BE2C (cell line): ENCODE results near the gene PDHB.
"Not testable (repeated sequence)": the region's sequence is repeated elsewhere in the genome, so short reads cannot be mapped to it uniquely, and the experiment has no call there.

Source experiments
- DNase-seq: peaks from one replicate; pipeline ENCODE4 v3.0.0-alpha.2; 2020
- H3K27me3 ChIP-seq: fragments of 250-450 bp; sonication (Bioruptor Pico); 2 replicates; pipeline ENCODE4 v1.5.1; 2020; ENCODE audit warnings: mild to moderate bottlenecking
- H3K36me3 ChIP-seq: fragments of 250-450 bp; sonication (Bioruptor Pico); 2 replicates; pipeline ENCODE4 v1.5.1; 2020; ENCODE audit warnings: mild to moderate bottlenecking
- H3K4me1 ChIP-seq: fragments of 250-450 bp; sonication (Bioruptor Pico); 2 replicates; pipeline ENCODE4 v1.5.1; 2020
- H3K4me3 ChIP-seq: 2 replicates; pipeline ENCODE4 v1.5.1; 2011; ENCODE audit warnings: low read depth, low read length
- H3K9me3 ChIP-seq: fragments of 250-450 bp; sonication (Bioruptor Pico); 2 replicates; pipeline ENCODE4 v1.5.1; 2020
- TF ChIP-seq, protein P1 (sequence below): IDR thresholded peaks from 2 replicates; pipeline ENCODE4 v1.5.1; 2012; ENCODE audit warnings: mild to moderate bottlenecking, low read depth, low read length

The PDHB gene

GRCh38 chr3:58452176-58452575, 18.5 kb upstream of the PDHB start:
- TF ChIP-seq, protein P1, sequence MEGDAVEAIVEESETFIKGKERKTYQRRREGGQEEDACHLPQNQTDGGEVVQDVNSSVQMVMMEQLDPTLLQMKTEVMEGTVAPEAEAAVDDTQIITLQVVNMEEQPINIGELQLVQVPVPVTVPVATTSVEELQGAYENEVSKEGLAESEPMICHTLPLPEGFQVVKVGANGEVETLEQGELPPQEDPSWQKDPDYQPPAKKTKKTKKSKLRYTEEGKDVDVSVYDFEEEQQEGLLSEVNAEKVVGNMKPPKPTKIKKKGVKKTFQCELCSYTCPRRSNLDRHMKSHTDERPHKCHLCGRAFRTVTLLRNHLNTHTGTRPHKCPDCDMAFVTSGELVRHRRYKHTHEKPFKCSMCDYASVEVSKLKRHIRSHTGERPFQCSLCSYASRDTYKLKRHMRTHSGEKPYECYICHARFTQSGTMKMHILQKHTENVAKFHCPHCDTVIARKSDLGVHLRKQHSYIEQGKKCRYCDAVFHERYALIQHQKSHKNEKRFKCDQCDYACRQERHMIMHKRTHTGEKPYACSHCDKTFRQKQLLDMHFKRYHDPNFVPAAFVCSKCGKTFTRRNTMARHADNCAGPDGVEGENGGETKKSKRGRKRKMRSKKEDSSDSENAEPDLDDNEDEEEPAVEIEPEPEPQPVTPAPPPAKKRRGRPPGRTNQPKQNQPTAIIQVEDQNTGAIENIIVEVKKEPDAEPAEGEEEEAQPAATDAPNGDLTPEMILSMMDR: no peak
- Histone ChIP-seq H3K9me3 (no peaks in the 10 kb centered on the region), H3K4me3 (no peak overlapping the region), H3K36me3 (no peaks in the 10 kb centered on the region), H3K4me1 (no peaks in the 10 kb centered on the region), H3K27me3 (no peaks in the 10 kb centered on the region)
- DNase-seq: no peak

DNA sequence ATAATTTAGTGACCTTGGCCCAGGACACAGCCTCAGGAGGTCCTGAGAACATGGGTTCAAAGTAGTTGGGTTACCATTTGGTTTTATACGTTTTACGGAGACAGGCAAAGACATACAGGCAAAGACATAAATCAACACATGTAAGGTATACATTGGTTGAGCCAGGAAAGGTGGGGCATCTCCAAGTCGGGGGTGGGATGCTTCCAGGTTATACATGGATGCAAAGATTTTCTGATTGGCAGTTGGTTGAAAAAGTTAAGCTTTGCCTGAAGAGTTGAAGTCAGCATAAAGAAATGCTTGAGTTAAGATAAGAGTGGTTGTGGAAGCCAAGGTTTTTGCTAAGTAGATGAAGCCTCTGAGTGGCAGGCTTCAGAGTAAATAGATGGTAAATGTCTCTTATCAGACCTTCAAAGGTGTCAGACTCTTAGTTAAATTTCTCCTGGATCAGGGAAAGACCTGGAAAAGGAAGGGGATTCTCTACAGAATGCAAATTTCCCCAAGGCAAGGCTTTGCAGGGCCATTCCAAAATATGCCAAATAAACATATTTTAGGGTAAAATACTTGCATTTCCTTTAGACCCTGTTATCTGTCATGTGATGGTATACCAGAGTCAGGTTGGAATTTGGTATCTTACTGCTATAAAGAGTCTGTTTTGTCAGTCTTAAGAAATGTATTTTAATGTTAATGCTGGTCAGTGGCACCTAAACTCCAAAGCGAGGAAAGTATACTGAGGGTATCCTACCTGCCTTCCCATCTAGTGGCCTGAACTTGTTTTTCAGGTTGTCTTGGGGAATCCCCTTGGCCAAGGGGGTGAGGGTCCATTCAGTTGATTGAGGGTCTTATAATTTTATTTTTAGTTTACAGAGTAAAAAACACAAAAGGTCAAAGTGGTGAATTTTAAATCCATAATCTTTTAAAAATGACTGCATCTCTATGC, 8.2 kb upstream of the PDHB start:
- TF ChIP-seq, protein P1: no peak
- DNase-seq: no peak
- no peaks in the 10 kb centered on the region for H3K36me3 ChIP-seq

GRCh38 chr3:58440996-58441355, 7.3 kb upstream of the PDHB start:
- H3K4me1 ChIP-seq, DNase-seq, H3K4me3 ChIP-seq, H3K9me3 ChIP-seq, H3K36me3 ChIP-seq, H3K27me3 ChIP-seq: not testable (repeated sequence)

More for the DNA sequence above, 8.2 kb upstream of the PDHB start:
- no peaks in the 10 kb centered on the region for H3K4me1 ChIP-seq
- no peak overlapping the region for H3K4me3 ChIP-seq
- H3K27me3 ChIP-seq: no peaks in the 10 kb centered on the region
- H3K9me3 ChIP-seq: no peaks in the 10 kb centered on the region

DNA sequence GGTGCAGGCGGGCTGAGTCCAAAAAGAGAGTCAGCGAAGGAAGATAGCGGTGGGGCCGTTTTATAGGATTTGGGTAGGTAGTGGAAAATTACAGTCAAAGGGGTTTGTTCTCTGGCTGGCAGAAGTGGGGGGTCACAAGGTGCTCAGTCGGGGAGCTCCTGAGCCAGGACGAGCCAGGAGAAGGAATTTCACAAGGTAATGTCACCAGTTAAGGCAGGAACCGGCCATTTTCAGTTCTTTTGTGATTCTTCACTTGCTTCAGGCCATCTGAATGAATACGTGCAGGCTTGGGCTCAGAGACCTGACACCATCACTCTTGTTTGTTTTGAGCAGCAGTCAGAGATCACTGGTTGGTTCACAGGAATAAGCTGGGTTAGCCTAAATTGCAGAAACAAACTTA, 3.6 kb upstream of the PDHB start:
- not testable (repeated sequence) for H3K4me1 ChIP-seq, H3K9me3 ChIP-seq, DNase-seq, H3K27me3 ChIP-seq, H3K4me3 ChIP-seq, H3K36me3 ChIP-seq

DNA sequence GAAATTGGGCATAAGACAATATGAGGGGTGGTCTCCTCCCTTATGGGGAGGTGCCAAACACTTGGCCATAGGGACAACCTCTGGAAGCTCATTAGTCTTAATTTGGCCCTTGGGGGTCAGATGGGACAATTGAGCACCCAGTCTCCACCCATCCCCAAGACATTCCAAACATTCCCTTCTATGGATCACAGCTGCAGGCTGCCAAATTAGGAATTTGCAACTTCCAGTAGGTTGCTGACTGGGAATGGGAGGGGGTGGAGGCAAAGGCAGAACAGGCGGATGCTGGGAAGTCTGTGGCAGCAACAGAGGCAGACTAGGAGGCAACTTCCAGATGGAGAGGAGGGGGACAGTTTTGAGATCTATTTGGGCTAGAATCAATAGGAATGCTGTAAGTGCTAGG, 1.4 kb upstream of the PDHB start:
- Histone ChIP-seq H3K4me1 (no peaks in the 10 kb centered on the region), H3K27me3 (no peaks in the 10 kb centered on the region), H3K4me3 (no peak overlapping the region), H3K36me3 (peaks cover 3% of the 10 kb centered on the region; the same call in 1 of the 2 replicates), H3K9me3 (no peaks in the 10 kb centered on the region)
- DNase-seq: no peak
- TF ChIP-seq, protein P1: no peak

- DNase-seq: no peak
- Histone ChIP-seq H3K4me1 (no peaks in the 10 kb centered on the region), H3K27me3 (no peaks in the 10 kb centered on the region), H3K9me3 (no peaks in the 10 kb centered on the region), H3K36me3 (peaks cover 8% of the 10 kb centered on the region; the same call in 1 of the 2 replicates), H3K4me3 (no peak overlapping the region)
- TF ChIP-seq, protein P1: no peak
These were observed 879 bp upstream of the PDHB start for GRCh38 chr3:58434511-58434910.

DNA sequence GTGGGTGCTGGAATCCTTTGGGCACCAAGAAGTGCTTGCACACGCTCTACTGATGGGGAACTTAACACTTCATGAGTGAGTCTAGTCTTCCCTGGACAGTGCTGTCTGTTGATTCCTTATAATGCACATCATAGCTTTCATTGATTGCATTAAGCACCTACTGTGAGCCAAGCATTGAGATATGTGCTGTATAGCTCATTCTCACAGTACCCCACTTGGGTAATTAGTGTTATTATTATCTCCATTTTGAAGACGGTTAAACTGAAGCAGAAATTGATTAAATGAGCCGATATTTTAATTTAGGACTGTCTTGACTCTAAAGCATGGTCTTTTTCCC, 504 bp upstream of the PDHB start:
- peaks cover 8% of the 10 kb centered on the region for H3K36me3 ChIP-seq
- TF ChIP-seq, protein P1: no peak

More for the DNA sequence above, 504 bp upstream of the PDHB start:
- H3K9me3 ChIP-seq: no peaks in the 10 kb centered on the region
- no peaks in the 10 kb centered on the region for H3K27me3 ChIP-seq
- H3K4me1 ChIP-seq: no peaks in the 10 kb centered on the region
- peak overlapping the region; percentile 32; the same call in 1 of the 2 replicates for H3K4me3 ChIP-seq
- DNase-seq: no peak
